ENCODE results near the gene ACKR3.

- no peak for TF ChIP-seq POLR2AphosphoS5 (IDR thresholded peaks at IDR 0.05; ENCODE audit: borderline replicate concordance, low read depth, low read length)
- TF ChIP-seq FOXP2 (optimal IDR thresholded peaks at IDR 0.05; ENCODE audit: control extremely low read depth, extremely low read length, insufficient read depth), result no peak
- no peak for TF ChIP-seq EZH2 (IDR thresholded peaks at IDR 0.05)
These were observed 40.0 kb upstream of the ACKR3 start for GRCh38 chr2:236529606-236530005.
